Kidney epithelial cell (primary cell): Measurements from ENCODE around the gene PCDHB8. TPM values are rescaled to one million over a fixed set of nuclear protein-coding genes. Genes with fewer than 3 reads are reported as not detected.
"Not testable (repeated sequence)": the region's sequence is repeated elsewhere in the genome, so short reads cannot be mapped to it uniquely, and the experiment has no call there.

ENCODE experiments used
- DNase-seq: peaks from one replicate; pipeline ENCODE4 v3.0.0-alpha.2; 2010; ENCODE audit warnings: low read depth
- H3K27me3 ChIP-seq: 2 replicates; pipeline ENCODE4 v1.6.0; 2011; ENCODE audit warnings: low read length; ENCODE audit not compliant: control insufficient read depth, insufficient read depth
- H3K36me3 ChIP-seq: 2 replicates; pipeline ENCODE4 v1.5.1; 2011; ENCODE audit warnings: low read length; ENCODE audit not compliant: control insufficient read depth, insufficient read depth
- H3K4me3 ChIP-seq: 2 replicates; pipeline ENCODE4 v1.5.1; 2011; ENCODE audit warnings: low read depth, mild to moderate bottlenecking, control low read depth, low read length
- total RNA-seq: library from RNA; depleted of rRNA; stranded (reverse); fragments of >200 nt; gene quantifications from 2 replicates; pipeline ENCODE4 v1.2.3, GENCODE V29; 2015
- TF ChIP-seq, protein P1 (sequence below): IDR thresholded peaks from 2 replicates; pipeline ENCODE4 v1.5.1; 2011; ENCODE audit warnings: mild to moderate bottlenecking, moderate library complexity, low read length, control low read depth, inconsistent platforms; ENCODE audit not compliant: insufficient read depth, poor library complexity, severe bottlenecking

The PCDHB8 gene
- total RNA-seq, 1 donor from 2014 or later = 0.84 TPM

DNA sequence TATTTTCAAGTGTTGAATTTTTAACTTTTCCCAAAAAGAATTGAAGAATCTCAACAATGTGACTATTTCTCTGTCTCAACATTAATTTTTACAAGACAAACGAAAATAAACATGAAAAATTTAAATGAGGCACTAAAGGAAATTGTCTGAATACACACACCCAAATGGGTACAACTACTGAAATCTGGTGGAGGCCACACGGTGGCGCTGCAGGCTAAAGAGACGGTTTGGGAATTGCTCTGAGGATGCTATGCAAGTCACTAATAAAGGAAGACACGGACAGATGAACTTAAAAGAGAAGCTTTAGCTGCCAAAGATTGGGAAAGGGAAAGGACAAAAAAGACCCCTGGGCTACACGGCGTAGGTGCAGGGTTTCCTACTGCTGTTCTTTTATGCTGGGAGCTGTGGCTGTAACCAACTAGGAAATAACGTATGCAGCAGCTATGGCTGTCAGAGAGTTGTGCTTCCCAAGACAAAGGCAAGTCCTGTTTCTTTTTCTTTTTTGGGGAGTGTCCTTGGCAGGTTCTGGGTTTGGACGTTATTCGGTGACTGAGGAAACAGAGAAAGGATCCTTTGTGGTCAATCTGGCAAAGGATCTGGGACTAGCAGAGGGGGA lies 14.6 kb downstream of the PCDHB8 start, which contains the start of gene PCDHB10:
Gene PCDHB10, plus strand, starts transcription at position 244 of the 616 bp plus-strand sequence. Its CDS starts 200 bp downstream, at position 444.
- no peaks in the 10 kb centered on the region for H3K27me3 ChIP-seq
- no peak within 1 kb of the TSS for H3K4me3 ChIP-seq
- no peak for DNase-seq
- no peaks in the 10 kb centered on the region for H3K36me3 ChIP-seq
- TF ChIP-seq, protein P1, sequence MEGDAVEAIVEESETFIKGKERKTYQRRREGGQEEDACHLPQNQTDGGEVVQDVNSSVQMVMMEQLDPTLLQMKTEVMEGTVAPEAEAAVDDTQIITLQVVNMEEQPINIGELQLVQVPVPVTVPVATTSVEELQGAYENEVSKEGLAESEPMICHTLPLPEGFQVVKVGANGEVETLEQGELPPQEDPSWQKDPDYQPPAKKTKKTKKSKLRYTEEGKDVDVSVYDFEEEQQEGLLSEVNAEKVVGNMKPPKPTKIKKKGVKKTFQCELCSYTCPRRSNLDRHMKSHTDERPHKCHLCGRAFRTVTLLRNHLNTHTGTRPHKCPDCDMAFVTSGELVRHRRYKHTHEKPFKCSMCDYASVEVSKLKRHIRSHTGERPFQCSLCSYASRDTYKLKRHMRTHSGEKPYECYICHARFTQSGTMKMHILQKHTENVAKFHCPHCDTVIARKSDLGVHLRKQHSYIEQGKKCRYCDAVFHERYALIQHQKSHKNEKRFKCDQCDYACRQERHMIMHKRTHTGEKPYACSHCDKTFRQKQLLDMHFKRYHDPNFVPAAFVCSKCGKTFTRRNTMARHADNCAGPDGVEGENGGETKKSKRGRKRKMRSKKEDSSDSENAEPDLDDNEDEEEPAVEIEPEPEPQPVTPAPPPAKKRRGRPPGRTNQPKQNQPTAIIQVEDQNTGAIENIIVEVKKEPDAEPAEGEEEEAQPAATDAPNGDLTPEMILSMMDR = peak; percentile 17

DNA sequence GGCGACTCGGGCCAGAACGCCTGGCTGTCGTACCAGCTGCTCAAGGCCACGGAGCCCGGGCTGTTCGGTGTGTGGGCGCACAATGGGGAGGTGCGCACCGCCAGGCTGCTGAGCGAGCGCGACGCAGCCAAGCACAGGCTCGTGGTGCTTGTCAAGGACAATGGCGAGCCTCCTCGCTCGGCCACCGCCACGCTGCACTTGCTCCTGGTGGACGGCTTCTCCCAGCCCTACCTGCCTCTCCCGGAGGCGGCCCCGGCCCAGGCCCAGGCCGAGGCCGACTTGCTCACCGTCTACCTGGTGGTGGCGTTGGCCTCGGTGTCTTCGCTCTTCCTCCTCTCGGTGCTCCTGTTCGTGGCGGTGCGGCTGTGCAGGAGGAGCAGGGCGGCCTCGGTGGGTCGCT lies 16.7 kb downstream of the PCDHB8 start:
- not testable (repeated sequence) for H3K4me3 ChIP-seq, DNase-seq, H3K27me3 ChIP-seq

DNA sequence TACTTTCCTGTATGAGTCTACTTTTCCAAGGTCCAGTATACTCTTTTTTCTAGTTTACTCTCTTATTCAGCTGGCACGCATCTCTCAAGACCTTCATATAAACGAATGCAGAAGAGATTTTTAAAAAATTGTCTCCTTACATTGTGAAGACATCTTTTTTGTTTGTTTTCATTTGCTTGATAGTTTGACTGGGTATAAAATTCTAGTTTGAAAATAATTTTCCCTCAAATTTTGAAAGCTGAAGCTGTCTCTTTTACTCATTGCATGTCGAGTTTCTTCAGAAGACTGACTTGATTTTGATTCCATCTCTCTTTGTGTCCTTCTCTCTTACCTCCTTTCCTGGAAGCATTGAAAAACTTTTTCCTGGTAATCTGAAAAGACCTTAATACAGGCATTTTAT lies 18.8 kb downstream of the PCDHB8 start:
- Histone ChIP-seq H3K36me3 (no peaks in the 10 kb centered on the region), H3K4me3 (no peak overlapping the region), H3K27me3 (no peaks in the 10 kb centered on the region)
- TF ChIP-seq, protein P1 = no peak
- DNase-seq = no peak

More for the DNA sequence above, 16.7 kb downstream of the PCDHB8 start:
- H3K36me3 ChIP-seq = not testable (repeated sequence)

DNA sequence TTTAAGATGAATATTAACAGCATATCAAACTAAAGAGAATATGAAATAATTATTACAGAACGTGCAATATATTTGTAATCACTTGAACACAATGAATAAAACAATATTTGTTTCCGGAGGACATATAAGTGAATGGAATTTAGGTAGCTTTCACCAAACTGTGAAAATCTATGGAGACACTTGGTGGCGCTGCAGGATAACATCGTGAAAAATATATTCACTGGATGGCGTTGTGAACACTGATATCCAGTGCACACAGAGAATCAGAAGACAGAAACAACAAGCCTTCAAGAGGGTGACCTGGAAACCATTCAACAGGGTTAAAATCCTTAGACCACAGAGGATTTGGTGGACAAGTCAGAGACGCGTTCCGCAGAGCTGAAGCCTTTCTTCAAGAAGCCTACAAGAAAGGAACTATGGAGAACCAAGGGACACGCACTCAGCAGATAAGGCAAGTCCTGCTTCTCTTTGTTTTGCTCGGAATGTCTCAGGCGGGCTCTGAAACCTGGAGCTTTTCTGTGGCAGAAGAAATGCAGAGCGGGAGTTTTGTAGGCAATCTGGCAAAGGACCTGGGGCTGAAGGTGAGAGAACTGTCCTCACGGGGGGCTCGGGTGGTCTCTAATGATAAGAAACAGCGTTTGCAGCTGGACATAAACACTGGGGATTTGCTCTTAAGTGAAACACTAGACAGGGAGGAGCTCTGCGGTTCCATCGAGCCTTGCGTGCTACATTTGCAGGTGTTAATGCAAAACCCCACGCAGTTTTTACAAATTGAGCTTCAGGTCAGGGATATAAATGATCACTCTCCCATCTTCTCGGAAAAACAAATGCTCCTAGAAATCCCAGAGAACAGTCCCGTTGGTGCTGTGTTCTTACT lies 22.0 kb downstream of the PCDHB8 start, which contains the start of gene PCDHB11:
Gene PCDHB11, plus strand, starts transcription at position 269 of the 877 bp plus-strand sequence. Its CDS starts 148 bp downstream, at position 417.
- no peaks in the 10 kb centered on the region for H3K27me3 ChIP-seq
- no peaks in the 10 kb centered on the region for H3K36me3 ChIP-seq
- TF ChIP-seq, protein P1 = no peak
- H3K4me3 ChIP-seq = no peak within 1 kb of the TSS
- DNase-seq = no peak

DNA sequence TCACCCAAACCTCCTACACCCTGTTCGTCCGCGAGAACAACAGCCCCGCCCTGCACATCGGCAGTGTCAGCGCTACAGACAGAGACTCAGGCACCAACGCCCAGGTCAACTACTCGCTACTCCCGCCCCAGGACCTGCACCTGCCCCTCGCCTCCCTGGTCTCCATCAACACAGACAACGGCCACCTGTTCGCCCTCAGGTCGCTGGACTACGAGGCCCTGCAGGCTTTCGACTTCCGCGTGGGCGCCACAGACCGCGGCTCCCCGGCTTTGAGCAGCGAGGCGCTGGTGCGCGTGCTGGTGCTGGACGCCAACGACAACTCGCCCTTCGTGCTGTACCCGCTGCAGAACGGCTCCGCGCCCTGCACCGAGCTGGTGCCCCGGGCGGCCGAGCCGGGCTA lies 23.5 kb downstream of the PCDHB8 start:
- not testable (repeated sequence) for H3K36me3 ChIP-seq, DNase-seq, H3K27me3 ChIP-seq, H3K4me3 ChIP-seq

DNA sequence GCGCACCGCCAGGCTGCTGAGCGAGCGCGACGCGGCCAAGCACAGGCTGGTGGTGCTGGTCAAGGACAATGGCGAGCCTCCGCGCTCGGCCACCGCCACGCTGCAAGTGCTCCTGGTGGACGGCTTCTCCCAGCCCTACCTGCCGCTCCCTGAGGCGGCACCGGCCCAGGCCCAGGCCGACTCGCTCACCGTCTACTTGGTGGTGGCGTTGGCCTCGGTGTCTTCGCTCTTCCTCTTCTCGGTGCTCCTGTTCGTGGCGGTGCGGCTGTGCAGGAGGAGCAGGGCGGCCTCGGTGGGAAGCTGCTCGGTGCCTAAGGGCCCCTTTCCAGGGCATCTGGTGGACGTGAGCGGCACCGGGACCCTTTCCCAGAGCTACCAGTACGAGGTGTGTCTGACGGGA lies 24.1 kb downstream of the PCDHB8 start:
- H3K4me3 ChIP-seq, H3K27me3 ChIP-seq, DNase-seq: not testable (repeated sequence)

DNA sequence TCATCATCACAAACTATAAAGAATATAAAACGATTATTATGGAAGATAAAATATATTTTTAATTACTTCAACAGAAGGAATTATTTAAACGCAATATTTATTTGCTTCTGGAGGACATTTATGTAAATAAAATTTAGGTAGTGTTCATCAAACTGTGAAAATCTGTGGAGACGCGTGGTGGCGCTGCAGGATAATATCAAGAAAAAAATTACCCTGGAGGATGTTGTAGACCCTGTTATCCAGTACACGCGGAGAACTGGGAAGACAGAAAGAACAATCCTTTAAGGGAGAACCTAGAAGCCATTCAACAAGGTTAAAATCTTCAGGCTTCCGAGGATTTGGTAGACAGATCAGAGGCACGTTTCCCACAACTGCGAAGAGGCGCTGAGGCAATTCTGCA lies 30.9 kb downstream of the PCDHB8 start, which contains the start of gene PCDHB12:
Gene PCDHB12, plus strand, starts transcription at position 242 of the 400 bp plus-strand sequence. CDS start 189 bp downstream, outside the sequence.
- no peak for DNase-seq

More for the DNA sequence above, 24.1 kb downstream of the PCDHB8 start:
- H3K36me3 ChIP-seq = not testable (repeated sequence)

DNA sequence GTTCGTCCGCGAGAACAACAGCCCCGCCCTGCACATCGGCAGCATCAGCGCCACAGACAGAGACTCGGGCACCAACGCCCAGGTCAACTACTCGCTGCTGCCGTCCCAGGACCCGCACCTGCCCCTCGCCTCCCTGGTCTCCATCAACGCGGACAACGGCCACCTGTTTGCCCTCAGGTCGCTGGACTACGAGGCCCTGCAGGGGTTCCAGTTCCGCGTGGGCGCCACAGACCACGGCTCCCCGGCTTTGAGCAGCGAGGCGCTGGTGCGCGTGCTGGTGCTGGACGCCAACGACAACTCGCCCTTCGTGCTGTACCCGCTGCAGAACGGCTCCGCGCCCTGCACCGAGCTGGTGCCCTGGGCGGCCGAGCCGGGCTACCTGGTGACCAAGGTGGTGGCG lies 32.7 kb downstream of the PCDHB8 start:
- not testable (repeated sequence) for H3K27me3 ChIP-seq, H3K4me3 ChIP-seq, H3K36me3 ChIP-seq, DNase-seq

More for the DNA sequence above, 30.9 kb downstream of the PCDHB8 start, which contains the start of gene PCDHB12:
- TF ChIP-seq, protein P1 = no peak
- no peaks in the 10 kb centered on the region for H3K27me3 ChIP-seq
- H3K36me3 ChIP-seq = no peaks in the 10 kb centered on the region
- no peak within 1 kb of the TSS for H3K4me3 ChIP-seq

DNA sequence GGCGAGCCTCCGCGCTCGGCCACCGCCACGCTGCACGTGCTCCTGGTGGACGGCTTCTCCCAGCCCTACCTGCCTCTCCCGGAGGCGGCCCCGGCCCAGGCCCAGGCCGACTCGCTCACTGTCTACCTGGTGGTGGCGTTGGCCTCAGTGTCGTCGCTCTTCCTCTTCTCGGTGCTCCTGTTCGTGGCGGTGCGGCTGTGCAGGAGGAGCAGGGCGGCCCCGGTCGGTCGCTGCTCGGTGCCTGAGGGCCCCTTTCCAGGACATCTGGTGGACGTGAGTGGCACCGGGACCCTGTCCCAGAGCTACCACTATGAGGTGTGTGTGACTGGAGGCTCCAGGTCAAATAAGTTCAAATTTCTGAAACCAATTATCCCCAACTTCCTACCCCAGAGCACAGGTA lies 33.3 kb downstream of the PCDHB8 start:
- not testable (repeated sequence) for H3K36me3 ChIP-seq, DNase-seq, H3K4me3 ChIP-seq, H3K27me3 ChIP-seq
